HEK293 (cell line): ENCODE data around the gene RND2.

ENCODE experiments used
- CTCF ChIA-PET: fragments of 350-600 bp; formaldehyde crosslinking; extraction: SDS; loops from one replicate; lab custom pipeline; 2021; ENCODE audit warnings: antibody characterized with exemption; lab: Yijun Ruan, JAX
- POLR2A ChIA-PET: fragments of 300-600 bp; formaldehyde crosslinking; extraction: SDS; loops from one replicate; lab custom pipeline; 2020; ENCODE audit warnings: antibody characterized with exemption, inconsistent platforms; lab: Yijun Ruan, JAX
- H3K27ac ChIP-seq: fragments of 200-500 bp; sonication (Bioruptor generic); 2 replicates; pipeline ENCODE4 v1.5.1; 2014; ENCODE audit warnings: low read depth, low read length, control low read depth, inconsistent platforms; ENCODE audit errors: extremely low read depth
- H3K36me3 ChIP-seq, 2 experiments: fragments of 200-500 bp in 1 of 2; sonication (Bioruptor generic) in 1 of 2; 1 replicate in 1 of 2; 2 replicates in 1 of 2; pipeline ENCODE4 v1.5.1; 2014 to 2017; ENCODE audit warnings: inconsistent platforms in 2 of 2, low read length in 2 of 2; ENCODE audit not compliant: control insufficient read depth in 2 of 2, insufficient read depth in 1 of 2
- H3K4me1 ChIP-seq: fragments of 200-500 bp; sonication (Bioruptor generic); 2 replicates; pipeline ENCODE4 v1.5.1; 2014; ENCODE audit warnings: mild to moderate bottlenecking, low read length, inconsistent platforms; ENCODE audit not compliant: control insufficient read depth, insufficient read depth
- H3K4me3 ChIP-seq: 2 replicates; pipeline ENCODE4 v1.5.1; 2011; ENCODE audit warnings: low read depth, mild to moderate bottlenecking, control low read depth, low read length, moderate library complexity
- H3K9me3 ChIP-seq: fragments of 200-500 bp; sonication (Bioruptor generic); 2 replicates; pipeline ENCODE4 v1.5.1; 2014; ENCODE audit warnings: low read depth, low read length, inconsistent platforms; ENCODE audit not compliant: control insufficient read depth, insufficient read depth
- CTCF ChIP-seq: fragments of 450-650 bp; formaldehyde crosslinking; IDR thresholded peaks from 2 replicates; pipeline ENCODE4 v1.5.1; 2016; ENCODE audit warnings: missing biosample characterization, missing genetic modification characterization
- FEZF1 ChIP-seq: fragments of 450-650 bp; formaldehyde crosslinking; IDR thresholded peaks from 2 replicates; pipeline ENCODE4 v1.5.1; 2016; ENCODE audit warnings: missing biosample characterization, missing genetic modification characterization
- GLIS2 ChIP-seq: fragments of 450-650 bp; formaldehyde crosslinking; IDR thresholded peaks from 2 replicates; pipeline ENCODE4 v1.5.1; 2016; ENCODE audit warnings: missing biosample characterization, missing genetic modification characterization
- HOXD13 ChIP-seq: sonication (generic); formaldehyde crosslinking; IDR thresholded peaks from 2 replicates; pipeline ENCODE4 v1.8.0; 2022; ENCODE audit warnings: missing genetic modification reagents, borderline replicate concordance
- KLF1 ChIP-seq: fragments of 450-650 bp; formaldehyde crosslinking; IDR thresholded peaks from 2 replicates; pipeline ENCODE4 v1.5.1; 2016; ENCODE audit warnings: missing biosample characterization, missing genetic modification characterization
- MYNN ChIP-seq: fragments of 450-650 bp; formaldehyde crosslinking; IDR thresholded peaks from 2 replicates; pipeline ENCODE4 v1.5.1; 2016; ENCODE audit warnings: missing biosample characterization, missing genetic modification characterization, borderline replicate concordance
- PRDM1 ChIP-seq: fragments of 450-650 bp; formaldehyde crosslinking; IDR thresholded peaks from 2 replicates; pipeline ENCODE4; 2016; ENCODE audit warnings: missing biosample characterization, missing genetic modification characterization
- SCRT2 ChIP-seq: fragments of 450-650 bp; formaldehyde crosslinking; IDR thresholded peaks from 2 replicates; pipeline ENCODE4 v1.5.1; 2016; ENCODE audit warnings: missing biosample characterization, missing genetic modification characterization
- SETDB1 ChIP-seq: IDR thresholded peaks from one replicate; pipeline ENCODE4 v1.6.1; 2017; ENCODE audit warnings: mild to moderate bottlenecking, low read length, moderate library complexity, mixed read lengths; ENCODE audit not compliant: insufficient read length
- TRIM28 ChIP-seq: IDR thresholded peaks from 2 replicates; pipeline ENCODE4 v1.6.1; 2011; ENCODE audit warnings: low read length, control low read depth, borderline replicate concordance
- YY2 ChIP-seq: fragments of 450-650 bp; formaldehyde crosslinking; IDR thresholded peaks from 2 replicates; pipeline ENCODE4 v1.5.1; 2016; ENCODE audit warnings: missing biosample characterization, missing genetic modification characterization
- ZFP3 ChIP-seq: fragments of 450-650 bp; formaldehyde crosslinking; IDR thresholded peaks from 2 replicates; pipeline ENCODE4 v1.5.1; 2016; ENCODE audit warnings: low read depth, missing biosample characterization, missing genetic modification characterization
- ZNF121 ChIP-seq: fragments of 450-650 bp; formaldehyde crosslinking; IDR thresholded peaks from 2 replicates; pipeline ENCODE4 v1.5.1; 2016; ENCODE audit warnings: missing biosample characterization, missing genetic modification characterization
- ZNF132 ChIP-seq: fragments of 450-650 bp; formaldehyde crosslinking; IDR thresholded peaks from 2 replicates; pipeline ENCODE4 v1.5.1; 2017; ENCODE audit warnings: missing biosample characterization, missing genetic modification characterization, borderline replicate concordance
- ZNF133 ChIP-seq: fragments of 450-650 bp; formaldehyde crosslinking; IDR thresholded peaks from 2 replicates; pipeline ENCODE4 v1.5.1; 2016; ENCODE audit warnings: missing biosample characterization, missing genetic modification characterization
- ZNF155 ChIP-seq: fragments of 450-650 bp; formaldehyde crosslinking; IDR thresholded peaks from 2 replicates; pipeline ENCODE4 v1.5.1; 2016; ENCODE audit warnings: missing biosample characterization, missing genetic modification characterization
- ZNF157 ChIP-seq: fragments of 450-650 bp; formaldehyde crosslinking; IDR thresholded peaks from 2 replicates; pipeline ENCODE4 v1.5.1; 2016; ENCODE audit warnings: missing biosample characterization, missing genetic modification characterization
- ZNF174 ChIP-seq: fragments of 450-650 bp; formaldehyde crosslinking; IDR thresholded peaks from 2 replicates; pipeline ENCODE4 v1.5.0; 2017; ENCODE audit warnings: missing biosample characterization, mild to moderate bottlenecking, missing genetic modification characterization
- ZNF24 ChIP-seq: fragments of 450-650 bp; formaldehyde crosslinking; IDR thresholded peaks from 2 replicates; pipeline ENCODE4 v1.5.1; 2016; ENCODE audit warnings: missing biosample characterization, missing genetic modification characterization
- ZNF248 ChIP-seq: fragments of 450-650 bp; formaldehyde crosslinking; IDR thresholded peaks from 2 replicates; pipeline ENCODE4 v1.5.1; 2017; ENCODE audit warnings: missing biosample characterization, missing genetic modification characterization
- ZNF274 ChIP-seq, 2 experiments: fragments of 200-500 bp in 1 of 2; fragments of 450-650 bp in 1 of 2; sonication (Bioruptor generic) in 1 of 2; formaldehyde crosslinking in 1 of 2; IDR thresholded peaks; 2 replicates each; pipeline versions ENCODE4 v1.5.1 to v1.6.1; 2014 to 2016; ENCODE audit warnings: borderline replicate concordance in 1 of 2, inconsistent platforms in 1 of 2, low read length in 1 of 2, missing biosample characterization in 1 of 2, missing genetic modification characterization in 1 of 2
- ZNF311 ChIP-seq: fragments of 450-650 bp; formaldehyde crosslinking; IDR thresholded peaks from 2 replicates; pipeline ENCODE4 v1.5.1; 2017; ENCODE audit warnings: missing biosample characterization, missing genetic modification characterization, borderline replicate concordance
- ZNF354C ChIP-seq: fragments of 450-650 bp; formaldehyde crosslinking; IDR thresholded peaks from 2 replicates; pipeline ENCODE4 v1.5.1; 2016; ENCODE audit warnings: missing biosample characterization, missing genetic modification characterization, low read depth, borderline replicate concordance
- ZNF37A ChIP-seq: fragments of 450-650 bp; IDR thresholded peaks from 2 replicates; pipeline ENCODE4 v1.5.1; 2018; ENCODE audit warnings: missing biosample characterization, missing genetic modification characterization
- ZNF398 ChIP-seq: fragments of 450-650 bp; formaldehyde crosslinking; IDR thresholded peaks from 2 replicates; pipeline ENCODE4 v1.5.1; 2017; ENCODE audit warnings: missing biosample characterization, missing genetic modification characterization
- ZNF423 ChIP-seq: fragments of 450-650 bp; formaldehyde crosslinking; IDR thresholded peaks from 2 replicates; pipeline ENCODE4 v1.5.1; 2016; ENCODE audit warnings: missing biosample characterization, missing genetic modification characterization
- ZNF433 ChIP-seq: fragments of 450-650 bp; formaldehyde crosslinking; IDR thresholded peaks from 2 replicates; pipeline ENCODE4 v1.5.1; 2016; ENCODE audit warnings: missing biosample characterization, missing genetic modification characterization, low read depth
- ZNF48 ChIP-seq: fragments of 450-650 bp; formaldehyde crosslinking; IDR thresholded peaks from 2 replicates; pipeline ENCODE4 v1.5.1; 2016; ENCODE audit warnings: missing biosample characterization, missing genetic modification characterization
- ZNF510 ChIP-seq: fragments of 450-650 bp; formaldehyde crosslinking; IDR thresholded peaks from 2 replicates; pipeline ENCODE4 v1.5.1; 2018; ENCODE audit warnings: mild to moderate bottlenecking, missing genetic modification characterization, missing biosample characterization; ENCODE audit not compliant: insufficient replicate concordance
- ZNF514 ChIP-seq: fragments of 450-650 bp; formaldehyde crosslinking; IDR thresholded peaks from 2 replicates; pipeline ENCODE4 v1.5.1; 2016; ENCODE audit warnings: missing biosample characterization, missing genetic modification characterization
- ZNF544 ChIP-seq: fragments of 450-650 bp; formaldehyde crosslinking; IDR thresholded peaks from 2 replicates; pipeline ENCODE4 v1.5.0; 2017; ENCODE audit warnings: missing biosample characterization, missing genetic modification characterization
- ZNF549 ChIP-seq: fragments of 450-650 bp; IDR thresholded peaks from 2 replicates; pipeline ENCODE4 v1.5.1; 2018; ENCODE audit warnings: missing biosample characterization, missing genetic modification characterization, mild to moderate bottlenecking, inconsistent platforms, moderate library complexity
- ZNF624 ChIP-seq: fragments of 450-650 bp; formaldehyde crosslinking; IDR thresholded peaks from 2 replicates; pipeline ENCODE4 v1.5.1; 2017; ENCODE audit warnings: missing biosample characterization, missing genetic modification characterization
- ZNF629 ChIP-seq: fragments of 450-650 bp; formaldehyde crosslinking; IDR thresholded peaks from 2 replicates; pipeline ENCODE4 v1.5.1; 2017; ENCODE audit warnings: missing biosample characterization, missing genetic modification characterization
- ZNF660 ChIP-seq: fragments of 450-650 bp; IDR thresholded peaks from 2 replicates; pipeline ENCODE4 v1.5.1; 2018; ENCODE audit warnings: missing biosample characterization, mild to moderate bottlenecking, missing genetic modification characterization
- ZNF747 ChIP-seq: fragments of 450-650 bp; formaldehyde crosslinking; IDR thresholded peaks from 2 replicates; pipeline ENCODE4 v1.5.1; 2016; ENCODE audit warnings: missing biosample characterization, missing genetic modification characterization

RND2 gene

GRCh38 chr17:42979511-42980273 lies 45.3 kb upstream of the RND2 start, which contains the start of gene PTGES3L (continued):
- TF ChIP-seq TRIM28 (0 out of 2 replicates have a peak, but pooled peaks have one; percentile 22), KLF1 (tag by site-specific recombination) (peak; percentile 53; the same call in 1 of the 2 replicates), PRDM1 (tag by site-specific recombination) (peak; percentile 72), ZNF544 (no peak), GLIS2 (peak; percentile 92), CTCF (tag by site-specific recombination) (peak; percentile 49; the same call in 1 of the 2 replicates), ZNF423 (tag by site-specific recombination) (0 out of 2 replicates have a peak, but pooled peaks have one; percentile 46), ZNF24 (tag by site-specific recombination) (no peak), ZNF155 (tag by site-specific recombination) (no peak), ZNF37A (no peak), ZNF248 (tag by site-specific recombination) (no peak), ZNF133 (tag by site-specific recombination) (no peak), ZNF433 (tag by site-specific recombination) (no peak)

GRCh38 chr17:42980274-42980765 lies 44.7 kb upstream of the RND2 start, which contains the start of gene RUNDC1:
RUNDC1 (plus strand) TSS chr17:42980565; CDS start chr17:42980577, 12 bp downstream.
- Histone ChIP-seq H3K9me3 (no peaks in the 10 kb centered on the region), H3K36me3 (peaks cover 6 to 10% of the 10 kb centered on the region in 2 experiments; a peak in 2 of 3 replicates), H3K4me1 (peaks cover 10% of the 10 kb centered on the region), H3K27ac (peak within 1 kb of the TSS; percentile 78), H3K4me3 (peak within 1 kb of the TSS; percentile 85)
- ChIA-PET CTCF (interaction anchor here (0.6 to 1.4 kb wide), 4 partner anchors 15 to 20 kb away, joined by 3 to 6 read pairs (median 3); partner anchors contain the start of gene RPL27), POLR2A (interaction anchor here (2.2 to 4.2 kb wide), 2 partner anchors 15 to 18 kb away, joined by 7 to 26 read pairs; partner anchors contain the start of gene RPL27)
- TF ChIP-seq ZNF48 (tag by site-specific recombination) (no peak), SETDB1 (no peak), ZNF510 (no peak), ZNF354C (tag by site-specific recombination) (no peak), ZNF624 (tag by site-specific recombination) (no peak), MYNN (tag by site-specific recombination) (no peak), HOXD13 (CRISPR knock-in tag) (no peak), ZNF157 (tag by site-specific recombination) (no peak), ZNF549 (tag by site-specific recombination) (no peak), ZNF629 (tag by site-specific recombination) (peak; percentile 56), ZFP3 (no peak), ZNF514 (no peak), SCRT2 (tag by site-specific recombination) (0 out of 2 replicates have a peak, but pooled peaks have one; percentile 17), FEZF1 (tag by site-specific recombination) (no peak), ZNF747 (tag by site-specific recombination) (no peak), ZNF121 (tag by site-specific recombination) (no peak), ZNF398 (no peak), YY2 (tag by site-specific recombination) (peak; percentile 91), ZNF132 (tag by site-specific recombination) (no peak), ZNF311 (tag by site-specific recombination) (no peak), ZNF174 (tag by site-specific recombination) (no peak), ZNF660 (tag by site-specific recombination) (0 out of 2 replicates have a peak, but pooled peaks have one; percentile 69), ZNF274 (IDR thresholded peaks at IDR 0.05; ENCODE audit: low read length) (no peak), ZNF274 (tag by site-specific recombination; IDR thresholded peaks at IDR 0.05; ENCODE audit: borderline replicate concordance) (no peak)
